SK-N-SH (cell line): ENCODE measurements around the gene OSBP. TPM values are rescaled to one million over a fixed set of nuclear protein-coding genes. Genes with fewer than 3 reads are reported as not detected.
A peak's percentile ranks its signal among the peaks of the same experiment; 100 is the strongest.

Experiments used
- CTCF ChIA-PET: fragments of 300-600, 350-600 bp; formaldehyde crosslinking; extraction: SDS; loops from one replicate; lab custom pipeline; 2021; lab: Yijun Ruan, JAX
- POLR2A ChIA-PET: fragments of 350-600 bp; sonication (Branson Sonifier 250); formaldehyde crosslinking; extraction: SDS; loops from one replicate; lab custom pipeline; 2020; ENCODE audit warnings: antibody characterized with exemption, inconsistent platforms; lab: Yijun Ruan, JAX
- DNase-seq: peaks from one replicate; pipeline ENCODE4 v3.0.0; 2012
- H2AFZ ChIP-seq: fragments of 200-600 bp; sonication (generic); 2 replicates; pipeline ENCODE4 v1.8.1; 2016; ENCODE audit warnings: antibody characterized with exemption, mild to moderate bottlenecking, low read depth
- H3F3A ChIP-seq: fragments of 200-600 bp; sonication (generic); replicated peaks from 2 replicates; pipeline ENCODE3; 2016; ENCODE audit warnings: antibody characterized with exemption, mild to moderate bottlenecking; ENCODE audit not compliant: insufficient read depth
- H3K27ac ChIP-seq, 2 experiments: fragments of 200-500 bp in 1 of 2; fragments of 200-600 bp in 1 of 2; sonication (Bioruptor generic) in 1 of 2; sonication (generic), shearing (Covaris generic) in 1 of 2; 2 replicates each; pipeline versions ENCODE4 v1.5.1 to v1.6.1; 2014 to 2016; ENCODE audit warnings: low read depth in 2 of 2, inconsistent platforms in 1 of 2, low read length in 1 of 2, mild to moderate bottlenecking in 1 of 2, mixed read lengths in 1 of 2
- H3K27me3 ChIP-seq: fragments of 200-600 bp; sonication (generic), shearing (Covaris generic); 2 replicates; pipeline ENCODE4 v1.6.1; 2016; ENCODE audit warnings: mixed run types; ENCODE audit not compliant: insufficient read depth
- H3K36me3 ChIP-seq, 2 experiments: fragments of 200-500 bp in 1 of 2; fragments of 200-600 bp in 1 of 2; sonication (Bioruptor generic) in 1 of 2; sonication (generic) in 1 of 2; replicated peaks in 1 of 2; 2 replicates each; pipeline versions ENCODE3 to v1.5.1; 2014 to 2016; ENCODE audit warnings: low read length in 1 of 2, mild to moderate bottlenecking in 1 of 2; ENCODE audit not compliant: insufficient read depth in 2 of 2, control insufficient read depth in 1 of 2
- H3K4me1 ChIP-seq, 2 experiments: fragments of 200-500 bp in 1 of 2; fragments of 200-600 bp in 1 of 2; sonication (Bioruptor generic) in 1 of 2; sonication (generic), shearing (Covaris generic) in 1 of 2; 2 replicates each; pipeline versions ENCODE4 v1.5.1 to v1.6.1; 2014 to 2016; ENCODE audit warnings: low read depth in 1 of 2, low read length in 1 of 2, mixed run types in 1 of 2; ENCODE audit not compliant: insufficient read depth in 2 of 2, control insufficient read depth in 1 of 2
- H3K4me2 ChIP-seq: fragments of 200-600 bp; sonication (generic), shearing (Covaris generic); 2 replicates; pipeline ENCODE4 v1.6.1; 2017; ENCODE audit warnings: mixed run types
- H3K4me3 ChIP-seq, 2 experiments: fragments of 200-500 bp in 1 of 2; fragments of 200-600 bp in 1 of 2; sonication (Bioruptor generic) in 1 of 2; sonication (generic), shearing (Covaris generic) in 1 of 2; 2 replicates each; pipeline versions ENCODE4 v1.5.1 to v1.8.1; 2014 to 2016; ENCODE audit warnings: low read depth in 2 of 2, inconsistent platforms in 1 of 2, low read length in 1 of 2, mild to moderate bottlenecking in 1 of 2, mixed read lengths in 1 of 2, moderate library complexity in 1 of 2
- H3K79me2 ChIP-seq: fragments of 200-600 bp; sonication (generic); 2 replicates; pipeline ENCODE4 v1.8.1; 2017; ENCODE audit warnings: mild to moderate bottlenecking; ENCODE audit not compliant: insufficient read depth
- H3K9ac ChIP-seq: fragments of 200-600 bp; sonication (generic); 2 replicates; pipeline ENCODE4 v1.6.1; 2017; ENCODE audit warnings: mixed run types
- H3K9me2 ChIP-seq: fragments of 200-600 bp; sonication (generic); 2 replicates; pipeline ENCODE4 v1.6.1; 2017; ENCODE audit warnings: mixed run types
- H3K9me3 ChIP-seq: fragments of 200-600 bp; sonication (generic); 2 replicates; pipeline ENCODE4 v1.6.1; 2017; ENCODE audit warnings: mixed run types, mild to moderate bottlenecking, moderate library complexity
- H4K20me1 ChIP-seq: fragments of 200-600 bp; sonication (generic); 2 replicates; pipeline ENCODE4 v1.6.1; 2017; ENCODE audit warnings: mild to moderate bottlenecking, mixed run types; ENCODE audit not compliant: insufficient read depth
- EP300 ChIP-seq, 2 experiments: IDR thresholded peaks; 2 replicates each; pipeline versions ENCODE4 v1.4.0 to v1.6.1; 2012; ENCODE audit warnings: borderline replicate concordance in 1 of 2, low read depth in 1 of 2, low read length in 1 of 2
- FOSL2 ChIP-seq: IDR thresholded peaks from 2 replicates; pipeline ENCODE4 v1.4.0; 2012; ENCODE audit warnings: low read depth, mild to moderate bottlenecking, moderate library complexity, borderline replicate concordance
- FOXM1 ChIP-seq: IDR thresholded peaks from 2 replicates; pipeline ENCODE4 v1.4.0; 2012; ENCODE audit warnings: low read depth, mild to moderate bottlenecking
- GABPA ChIP-seq: IDR thresholded peaks from 2 replicates; pipeline ENCODE4 v1.4.0; 2012; ENCODE audit warnings: low read depth, mild to moderate bottlenecking
- GATA2 ChIP-seq: sonication (generic); formaldehyde crosslinking; IDR thresholded peaks from 2 replicates; pipeline ENCODE4 v1.5.0; 2020; ENCODE audit warnings: mild to moderate bottlenecking, missing genetic modification reagents
- JUND ChIP-seq: IDR thresholded peaks from 2 replicates; pipeline ENCODE4 v1.4.0; 2012
- MEF2A ChIP-seq: IDR thresholded peaks from 2 replicates; pipeline ENCODE4 v1.4.0; 2012; ENCODE audit warnings: low read depth, borderline replicate concordance
- MXI1 ChIP-seq: IDR thresholded peaks from 2 replicates; pipeline ENCODE4 v1.6.1; 2012; ENCODE audit warnings: mild to moderate bottlenecking, low read depth, low read length, improper control_type of control experiment
- NRF1 ChIP-seq: IDR thresholded peaks from 2 replicates; pipeline ENCODE4 v1.6.1; 2012; ENCODE audit warnings: low read depth, mild to moderate bottlenecking, low read length
- POLR2AphosphoS5 ChIP-seq: IDR thresholded peaks from 2 replicates; pipeline ENCODE4 v1.6.1; 2012; ENCODE audit warnings: low read depth, low read length
- SIN3A ChIP-seq: IDR thresholded peaks from 2 replicates; pipeline ENCODE4 v1.6.1; 2012; ENCODE audit warnings: low read depth, mild to moderate bottlenecking, low read length, moderate library complexity, borderline replicate concordance
- WGBS: methylation state at CpG from one replicate; pipeline ENCODE4 v1.1.6; 2017; ENCODE audit warnings: low lambda C conversion rate; 5-methylcytosine and 5-hydroxymethylcytosine counted together
- polyA plus RNA-seq, 3 experiments: library from polyadenylated mRNA; depleted of rRNA; stranded (reverse); fragments of >200 nt; gene quantifications; 2 replicates each; pipeline ENCODE4 v1.2.3, GENCODE V29; 2012
- TF ChIP-seq, protein P1 (sequence below): IDR thresholded peaks from 2 replicates; pipeline ENCODE4 v1.4.0; 2012; ENCODE audit warnings: low read depth, borderline replicate concordance
- TF ChIP-seq, protein P2 (sequence below): fragments of 200-600 bp; sonication (generic); IDR thresholded peaks from 2 replicates; pipeline ENCODE4 v1.6.1; 2017; ENCODE audit warnings: antibody characterized with exemption, mild to moderate bottlenecking, moderate library complexity
- TF ChIP-seq, protein P3 (sequence below): IDR thresholded peaks from 2 replicates; pipeline ENCODE4; 2012
- TF ChIP-seq, protein P4 (sequence below): IDR thresholded peaks from 2 replicates; pipeline ENCODE4 v1.4.0; 2012; ENCODE audit warnings: low read depth

Gene OSBP
- polyA plus RNA-seq, 1 of the 3 experiments (the other 2 are of a cell fraction), result 12.1 TPM

DNA sequence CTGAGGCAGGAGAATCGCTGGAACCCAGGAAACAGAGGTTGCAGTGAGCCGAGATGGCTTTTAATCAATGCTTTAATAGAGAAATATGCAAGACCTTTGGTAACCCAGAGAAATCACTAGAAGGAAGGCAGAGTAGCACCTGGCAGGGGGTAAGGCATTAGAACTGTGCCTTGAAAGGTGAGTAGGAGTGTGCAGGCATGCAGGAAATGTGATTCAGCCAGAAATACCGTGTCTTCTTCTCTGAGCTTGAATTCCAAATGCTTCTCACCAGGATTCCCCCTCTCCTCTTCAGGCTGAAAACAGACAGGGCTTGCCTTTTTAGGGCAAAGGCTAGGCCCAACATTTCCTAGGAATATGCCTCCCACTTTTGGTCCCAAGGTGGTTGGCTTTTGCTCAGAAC lies 53.3 kb downstream of the OSBP start:
- no peak overlapping the region for H3K4me3 ChIP-seq
- TF ChIP-seq SIN3A (no peak), GABPA (no peak), GATA2 (CRISPR knock-in tag) (no peak), FOXM1 (no peak), MXI1 (no peak), EP300 (IDR thresholded peaks at IDR 0.05; ENCODE audit: borderline replicate concordance in 1 of 2, low read depth in 1 of 2, low read length in 1 of 2) (no peak), POLR2AphosphoS5 (no peak), JUND (no peak)
- TF ChIP-seq, protein P1, sequence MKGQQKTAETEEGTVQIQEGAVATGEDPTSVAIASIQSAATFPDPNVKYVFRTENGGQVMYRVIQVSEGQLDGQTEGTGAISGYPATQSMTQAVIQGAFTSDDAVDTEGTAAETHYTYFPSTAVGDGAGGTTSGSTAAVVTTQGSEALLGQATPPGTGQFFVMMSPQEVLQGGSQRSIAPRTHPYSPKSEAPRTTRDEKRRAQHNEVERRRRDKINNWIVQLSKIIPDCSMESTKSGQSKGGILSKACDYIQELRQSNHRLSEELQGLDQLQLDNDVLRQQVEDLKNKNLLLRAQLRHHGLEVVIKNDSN, result no peak
- TF ChIP-seq, protein P2, sequence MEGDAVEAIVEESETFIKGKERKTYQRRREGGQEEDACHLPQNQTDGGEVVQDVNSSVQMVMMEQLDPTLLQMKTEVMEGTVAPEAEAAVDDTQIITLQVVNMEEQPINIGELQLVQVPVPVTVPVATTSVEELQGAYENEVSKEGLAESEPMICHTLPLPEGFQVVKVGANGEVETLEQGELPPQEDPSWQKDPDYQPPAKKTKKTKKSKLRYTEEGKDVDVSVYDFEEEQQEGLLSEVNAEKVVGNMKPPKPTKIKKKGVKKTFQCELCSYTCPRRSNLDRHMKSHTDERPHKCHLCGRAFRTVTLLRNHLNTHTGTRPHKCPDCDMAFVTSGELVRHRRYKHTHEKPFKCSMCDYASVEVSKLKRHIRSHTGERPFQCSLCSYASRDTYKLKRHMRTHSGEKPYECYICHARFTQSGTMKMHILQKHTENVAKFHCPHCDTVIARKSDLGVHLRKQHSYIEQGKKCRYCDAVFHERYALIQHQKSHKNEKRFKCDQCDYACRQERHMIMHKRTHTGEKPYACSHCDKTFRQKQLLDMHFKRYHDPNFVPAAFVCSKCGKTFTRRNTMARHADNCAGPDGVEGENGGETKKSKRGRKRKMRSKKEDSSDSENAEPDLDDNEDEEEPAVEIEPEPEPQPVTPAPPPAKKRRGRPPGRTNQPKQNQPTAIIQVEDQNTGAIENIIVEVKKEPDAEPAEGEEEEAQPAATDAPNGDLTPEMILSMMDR, result no peak
- TF ChIP-seq, protein P3, sequence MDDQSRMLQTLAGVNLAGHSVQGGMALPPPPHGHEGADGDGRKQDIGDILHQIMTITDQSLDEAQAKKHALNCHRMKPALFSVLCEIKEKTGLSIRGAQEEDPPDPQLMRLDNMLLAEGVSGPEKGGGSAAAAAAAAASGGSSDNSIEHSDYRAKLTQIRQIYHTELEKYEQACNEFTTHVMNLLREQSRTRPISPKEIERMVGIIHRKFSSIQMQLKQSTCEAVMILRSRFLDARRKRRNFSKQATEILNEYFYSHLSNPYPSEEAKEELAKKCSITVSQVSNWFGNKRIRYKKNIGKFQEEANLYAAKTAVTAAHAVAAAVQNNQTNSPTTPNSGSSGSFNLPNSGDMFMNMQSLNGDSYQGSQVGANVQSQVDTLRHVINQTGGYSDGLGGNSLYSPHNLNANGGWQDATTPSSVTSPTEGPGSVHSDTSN, result no peak
- CTCF ChIA-PET, result interaction anchor here (3.7 kb wide), 1 partner anchor 12 kb away, joined by 17 read pairs; no protein-coding TSS in a partner anchor
- peaks cover 57% of the 10 kb centered on the region for H3F3A ChIP-seq
- no peak overlapping the region for H2AFZ ChIP-seq
- POLR2A ChIA-PET, result no interaction called here
- H3K36me3 ChIP-seq, result no peaks in the 10 kb centered on the region
- H4K20me1 ChIP-seq, result no peaks in the 10 kb centered on the region
- no peaks in the 10 kb centered on the region for H3K27me3 ChIP-seq
- no peak for DNase-seq
- H3K4me1 ChIP-seq, result peaks cover 0 to 5% of the 10 kb centered on the region in 2 experiments; a peak in 2 of 4 replicates
- H3K9ac ChIP-seq, result no peak overlapping the region
- no peak overlapping the region for H3K4me2 ChIP-seq
- H3K79me2 ChIP-seq, result no peaks in the 10 kb centered on the region
- WGBS, result 83% methylated on average over 3 of the region's 3 CpGs
- H3K9me3 ChIP-seq, result no peaks in the 10 kb centered on the region
- no peaks in the 10 kb centered on the region for H3K9me2 ChIP-seq
- no peak overlapping the region for H3K27ac ChIP-seq

DNA sequence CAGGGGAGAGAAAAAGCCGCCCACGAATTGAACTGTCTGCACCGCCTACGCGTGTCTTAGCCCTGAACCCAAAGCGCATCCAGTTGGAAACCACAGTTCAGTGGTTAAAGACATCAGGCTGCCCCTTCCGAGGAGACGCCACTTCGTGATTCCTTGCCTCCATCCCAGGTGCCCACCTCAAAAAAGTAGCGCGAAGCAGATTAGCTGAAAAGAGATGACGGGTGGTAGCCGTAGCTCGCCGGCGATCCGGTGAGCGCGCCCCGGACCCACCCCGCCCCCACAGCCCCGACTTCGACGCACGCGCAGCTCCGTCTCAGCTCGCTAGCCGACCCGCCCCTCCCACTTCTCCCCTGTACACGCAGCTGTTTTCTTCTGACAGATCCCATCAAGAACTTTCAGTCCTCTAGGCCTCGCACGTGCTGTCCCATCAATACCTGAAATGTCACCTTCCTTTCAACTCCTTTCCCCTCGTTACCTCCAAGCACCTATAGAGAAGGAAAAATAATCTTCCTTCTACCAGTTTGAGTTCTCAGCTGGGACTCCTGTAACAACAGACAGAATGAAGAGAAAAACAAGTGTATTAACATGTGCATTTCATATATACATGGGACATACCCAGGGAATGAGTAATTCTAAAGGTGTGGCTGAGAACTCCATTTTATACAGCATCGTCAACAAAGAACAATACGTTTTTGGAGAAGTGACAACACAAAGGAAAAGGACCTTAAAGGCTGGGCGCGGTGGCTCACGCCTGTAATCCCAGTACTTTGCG lies 54.7 kb downstream of the OSBP start:
- WGBS, result 6% methylated on average over 22 of the region's 40 CpGs
- Histone ChIP-seq H4K20me1 (no peaks in the 10 kb centered on the region), H3K27ac (peak overlapping the region; percentile 79 to 82), H2AFZ (peak overlapping the region; percentile 100), H3K9ac (peak overlapping the region; percentile 87), H3K4me2 (peak overlapping the region; percentile 97), H3K79me2 (no peaks in the 10 kb centered on the region), H3K36me3 (no peaks in the 10 kb centered on the region), H3F3A (peaks cover 55% of the 10 kb centered on the region), H3K27me3 (no peaks in the 10 kb centered on the region), H3K4me1 (peaks cover 0 to 5% of the 10 kb centered on the region in 2 experiments; a peak in 2 of 4 replicates), H3K9me3 (no peaks in the 10 kb centered on the region), H3K9me2 (no peaks in the 10 kb centered on the region), H3K4me3 (peak overlapping the region; percentile 79 to 86)
- DNase-seq, result peak; percentile 91
- TF ChIP-seq NRF1 (peak; percentile 69), MEF2A (no peak), SIN3A (peak; percentile 96), MXI1 (peak; percentile 99), FOSL2 (0 out of 2 replicates have a peak, but pooled peaks have one; percentile 9)
- TF ChIP-seq, protein P3, result peak; percentile 64
- TF ChIP-seq, protein P4, sequence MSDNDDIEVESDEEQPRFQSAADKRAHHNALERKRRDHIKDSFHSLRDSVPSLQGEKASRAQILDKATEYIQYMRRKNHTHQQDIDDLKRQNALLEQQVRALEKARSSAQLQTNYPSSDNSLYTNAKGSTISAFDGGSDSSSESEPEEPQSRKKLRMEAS, result peak; percentile 91
- TF ChIP-seq, protein P1, result no peak
- CTCF ChIA-PET, result interaction anchor here (2.2 to 3.7 kb wide), 2 partner anchors 11 to 24 kb away, joined by 11 to 17 read pairs; no protein-coding TSS in a partner anchor
- POLR2A ChIA-PET, result interaction anchor here (0.6 kb wide), 1 partner anchor 1291 kb away, joined by 3 read pairs; no protein-coding TSS in a partner anchor
